WTC11 (cell line): ENCODE data around the gene NEK5. TPM values are rescaled to one million over a fixed set of nuclear protein-coding genes. Genes with fewer than 3 reads are reported as not detected.

Experiments used
- ATAC-seq: fragments of 200-7000 bp; cut with Tn5 transposase; 2 replicates; pipeline ENCODE4 v1.10.0; 2021; ENCODE audit warnings: mild to moderate bottlenecking, moderate library complexity
- CTCF ChIA-PET: fragments of 300-600 bp; sonication (Branson Sonifier 250); formaldehyde crosslinking; loops from one replicate; lab custom pipeline; 2021; ENCODE audit warnings: antibody characterized with exemption; lab: Charles Lee
- POLR2A ChIA-PET: fragments of 350-600 bp; sonication (Branson Sonifier 250); formaldehyde crosslinking; loops from one replicate; lab custom pipeline; 2021; ENCODE audit warnings: antibody characterized with exemption; lab: Charles Lee
- DNase-seq: peaks from one replicate; pipeline ENCODE4 v3.0.0; 2021; ENCODE audit warnings: low spot score
- H3K27ac Mint-ChIP-seq: 2 replicates; pipeline ENCODE4 v1.8.0; 2021; ENCODE audit warnings: mixed read lengths
- H3K27me3 Mint-ChIP-seq: 2 replicates; pipeline ENCODE4 v1.8.0; 2021; ENCODE audit warnings: low read depth, mild to moderate bottlenecking, moderate library complexity, mixed read lengths
- H3K36me3 Mint-ChIP-seq: 2 replicates; pipeline ENCODE4 v1.8.0; 2021; ENCODE audit warnings: mixed read lengths
- H3K4me1 Mint-ChIP-seq: 2 replicates; pipeline ENCODE4 v1.8.0; 2022; ENCODE audit warnings: mixed read lengths
- H3K4me3 Mint-ChIP-seq: 2 replicates; pipeline ENCODE4 v1.8.0; 2021; ENCODE audit warnings: mild to moderate bottlenecking, moderate library complexity, mixed read lengths
- H3K9me3 Mint-ChIP-seq: 2 replicates; pipeline ENCODE4 v1.8.0; 2021; ENCODE audit warnings: mixed read lengths
- ELF4 ChIP-seq: sonication (generic); formaldehyde crosslinking; IDR thresholded peaks from 2 replicates; pipeline ENCODE4 v1.8.1; 2022; ENCODE audit warnings: low read depth, mild to moderate bottlenecking, moderate library complexity, missing genetic modification reagents
- GABPB1 ChIP-seq: sonication (generic); formaldehyde crosslinking; IDR thresholded peaks from 2 replicates; pipeline ENCODE4 v1.8.1; 2023; ENCODE audit warnings: mild to moderate bottlenecking, missing genetic modification reagents
- HMGA2 ChIP-seq: fragments of 250-450 bp; sonication (Bioruptor Pico); IDR thresholded peaks from 2 replicates; pipeline ENCODE4 v1.4.0; 2021; ENCODE audit warnings: mild to moderate bottlenecking, moderate library complexity
- NR2C2 ChIP-seq: sonication (generic); formaldehyde crosslinking; IDR thresholded peaks from 2 replicates; pipeline ENCODE4 v1.8.0; 2022; ENCODE audit warnings: mild to moderate bottlenecking, missing genetic modification reagents
- SMAD4 ChIP-seq: sonication (generic); formaldehyde crosslinking; IDR thresholded peaks from 2 replicates; pipeline ENCODE4 v1.8.0; 2022; ENCODE audit warnings: mild to moderate bottlenecking, missing genetic modification reagents
- SP1 ChIP-seq: sonication (generic); formaldehyde crosslinking; conservative IDR thresholded peaks from 2 replicates; pipeline ENCODE4 v1.8.1; 2022; ENCODE audit warnings: missing genetic modification reagents
- ZNF121 ChIP-seq: sonication (generic); formaldehyde crosslinking; IDR thresholded peaks from 2 replicates; pipeline ENCODE4 v1.8.0; 2023; ENCODE audit warnings: missing genetic modification reagents
- ZNF232 ChIP-seq: sonication (generic); formaldehyde crosslinking; IDR thresholded peaks from 2 replicates; pipeline ENCODE4 v1.8.0; 2022; ENCODE audit warnings: mild to moderate bottlenecking, missing genetic modification reagents
- ZNF423 ChIP-seq: fragments of 250-450 bp; sonication (Bioruptor Pico); IDR thresholded peaks from 2 replicates; pipeline ENCODE4 v2.1.2; 2022; ENCODE audit warnings: mild to moderate bottlenecking, moderate library complexity
- ZNF671 ChIP-seq: fragments of 250-450 bp; sonication (Bioruptor Pico); IDR thresholded peaks from 2 replicates; pipeline ENCODE4 v1.8.0; 2021; ENCODE audit warnings: mild to moderate bottlenecking
- total RNA-seq: library from RNA; stranded (reverse); gene quantifications from 3 replicates; pipeline ENCODE4 v1.2.3, GENCODE V29; 2021
- TF ChIP-seq, protein P1 (sequence below): sonication (generic); formaldehyde crosslinking; conservative IDR thresholded peaks from 2 replicates; pipeline ENCODE4 v1.8.1; 2022; ENCODE audit warnings: mild to moderate bottlenecking, missing genetic modification reagents
- TF ChIP-seq, protein P2 (sequence below): sonication (generic); formaldehyde crosslinking; IDR thresholded peaks from 2 replicates; pipeline ENCODE4 v1.8.0; 2022; ENCODE audit warnings: mild to moderate bottlenecking, missing genetic modification reagents
- TF ChIP-seq, protein P3 (sequence below): sonication (generic); formaldehyde crosslinking; IDR thresholded peaks from 2 replicates; pipeline ENCODE4 v1.8.1; 2022; ENCODE audit warnings: low read depth, mild to moderate bottlenecking, moderate library complexity, missing genetic modification reagents, borderline replicate concordance
- TF ChIP-seq, protein P4 (sequence below): sonication (generic); formaldehyde crosslinking; IDR thresholded peaks from 2 replicates; pipeline ENCODE4 v1.8.1; 2022; ENCODE audit warnings: missing genetic modification reagents, borderline replicate concordance
- TF ChIP-seq, protein P5 (sequence below): fragments of 250-450 bp; sonication (Bioruptor Pico); IDR thresholded peaks from 2 replicates; pipeline ENCODE4 v1.9.0; 2021; ENCODE audit warnings: mild to moderate bottlenecking
- TF ChIP-seq, protein P6 (sequence below): sonication (generic); formaldehyde crosslinking; IDR thresholded peaks from 2 replicates; pipeline ENCODE4 v1.8.0; 2022; ENCODE audit warnings: mild to moderate bottlenecking, missing genetic modification reagents
- TF ChIP-seq, protein P7 (sequence below): fragments of 250-450 bp; sonication (Bioruptor Pico); IDR thresholded peaks from 2 replicates; pipeline ENCODE4 v1.9.0; 2021; ENCODE audit warnings: mild to moderate bottlenecking

Gene NEK5
- total RNA-seq, 1 experiment from 2014 or later = 0.55 TPM

DNA sequence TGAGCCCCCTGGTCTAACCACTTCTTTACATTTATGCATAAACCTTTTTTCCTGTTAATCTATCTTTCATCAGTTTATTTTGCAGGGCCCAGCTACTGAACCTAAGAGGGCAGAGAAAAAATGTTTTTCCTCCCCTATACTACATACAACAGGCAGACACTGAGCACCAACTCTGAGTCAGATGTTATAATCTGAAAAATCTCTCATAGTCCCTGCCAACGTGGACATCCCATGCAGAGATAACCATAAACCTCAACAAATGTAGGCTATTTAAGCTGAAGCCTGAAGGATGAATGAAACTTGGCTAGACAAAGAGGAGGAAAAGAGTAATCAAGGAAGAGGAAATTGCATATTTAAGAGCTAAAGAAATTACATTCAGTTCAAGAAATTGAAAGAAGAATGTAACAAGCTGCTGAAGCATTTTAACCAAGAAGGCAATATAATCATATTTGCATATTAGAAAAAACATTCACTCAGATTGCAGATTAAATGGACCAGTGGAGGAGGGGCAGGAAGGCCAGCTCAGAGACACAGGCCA lies 27.9 kb upstream of the NEK5 start (continued):
- TF ChIP-seq, protein P1, sequence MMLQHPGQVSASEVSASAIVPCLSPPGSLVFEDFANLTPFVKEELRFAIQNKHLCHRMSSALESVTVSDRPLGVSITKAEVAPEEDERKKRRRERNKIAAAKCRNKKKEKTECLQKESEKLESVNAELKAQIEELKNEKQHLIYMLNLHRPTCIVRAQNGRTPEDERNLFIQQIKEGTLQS (CRISPR knock-in tag) = no peak
- no peak for TF ChIP-seq SP1 (CRISPR knock-in tag)

DNA sequence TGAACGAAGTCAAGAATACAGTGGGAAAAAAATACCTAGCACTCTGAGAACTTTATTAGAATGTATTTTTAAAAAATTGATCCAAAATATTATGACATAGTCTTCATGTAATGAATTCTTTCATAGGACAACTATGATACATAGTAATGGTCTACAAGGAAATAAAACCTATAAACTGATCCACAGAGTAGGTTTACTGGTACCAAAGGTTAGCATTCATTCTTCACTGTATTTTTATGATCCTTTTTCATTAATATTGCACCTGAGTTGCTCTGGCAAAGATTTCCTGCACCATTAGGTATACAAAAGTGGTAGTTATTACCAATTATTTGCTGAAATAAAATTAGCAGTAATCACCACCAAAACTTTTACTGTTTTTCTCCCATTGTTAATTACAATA lies 26.3 kb upstream of the NEK5 start:
- Mint-ChIP-seq H3K36me3 (peaks cover 16% of the 10 kb centered on the region), H3K27ac (no peak overlapping the region), H3K4me1 (peaks cover 37% of the 10 kb centered on the region), H3K9me3 (peaks cover 4% of the 10 kb centered on the region), H3K27me3 (peaks cover 7% of the 10 kb centered on the region), H3K4me3 (no peak overlapping the region)
- no peak for TF ChIP-seq NR2C2 (CRISPR knock-in tag)
- TF ChIP-seq, protein P2, sequence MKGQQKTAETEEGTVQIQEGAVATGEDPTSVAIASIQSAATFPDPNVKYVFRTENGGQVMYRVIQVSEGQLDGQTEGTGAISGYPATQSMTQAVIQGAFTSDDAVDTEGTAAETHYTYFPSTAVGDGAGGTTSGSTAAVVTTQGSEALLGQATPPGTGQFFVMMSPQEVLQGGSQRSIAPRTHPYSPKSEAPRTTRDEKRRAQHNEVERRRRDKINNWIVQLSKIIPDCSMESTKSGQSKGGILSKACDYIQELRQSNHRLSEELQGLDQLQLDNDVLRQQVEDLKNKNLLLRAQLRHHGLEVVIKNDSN (CRISPR knock-in tag) = no peak
- DNase-seq = no peak
- POLR2A ChIA-PET = no interaction called here
- CTCF ChIA-PET = no interaction called here
- ATAC-seq = no peak

DNA sequence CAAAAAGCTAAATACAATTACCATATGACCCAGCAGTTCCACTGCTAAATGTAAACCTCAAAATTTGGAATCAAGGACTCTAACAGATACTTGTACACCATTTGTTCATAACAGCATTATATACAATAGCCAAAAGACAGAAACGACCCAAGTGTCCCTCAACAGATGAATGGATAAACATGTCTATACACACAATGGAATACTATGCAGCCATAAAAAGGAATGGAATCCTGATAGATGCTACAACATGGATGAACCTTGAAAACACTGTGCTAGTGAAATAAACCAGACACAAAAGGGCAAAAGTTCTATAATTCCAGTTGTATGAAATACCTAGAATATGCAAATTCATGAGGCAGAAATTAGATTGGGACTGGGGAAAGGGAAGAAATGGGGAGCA lies 18.4 kb upstream of the NEK5 start:
- CTCF ChIA-PET = interaction anchor here (0.5 kb wide), 1 partner anchor 50 kb away, joined by 3 read pairs; no protein-coding TSS in a partner anchor
- Mint-ChIP-seq H3K4me1 (no peaks in the 10 kb centered on the region), H3K4me3 (no peak overlapping the region), H3K27ac (no peak overlapping the region), H3K36me3 (peaks cover 32% of the 10 kb centered on the region), H3K27me3 (no peaks in the 10 kb centered on the region), H3K9me3 (peaks cover 7% of the 10 kb centered on the region)
- DNase-seq = no peak
- TF ChIP-seq HMGA2 (CRISPR knock-in tag) (no peak), ZNF423 (CRISPR knock-in tag) (no peak), SMAD4 (CRISPR knock-in tag) (no peak)
- ATAC-seq = no peak
- POLR2A ChIA-PET = no interaction called here

DNA sequence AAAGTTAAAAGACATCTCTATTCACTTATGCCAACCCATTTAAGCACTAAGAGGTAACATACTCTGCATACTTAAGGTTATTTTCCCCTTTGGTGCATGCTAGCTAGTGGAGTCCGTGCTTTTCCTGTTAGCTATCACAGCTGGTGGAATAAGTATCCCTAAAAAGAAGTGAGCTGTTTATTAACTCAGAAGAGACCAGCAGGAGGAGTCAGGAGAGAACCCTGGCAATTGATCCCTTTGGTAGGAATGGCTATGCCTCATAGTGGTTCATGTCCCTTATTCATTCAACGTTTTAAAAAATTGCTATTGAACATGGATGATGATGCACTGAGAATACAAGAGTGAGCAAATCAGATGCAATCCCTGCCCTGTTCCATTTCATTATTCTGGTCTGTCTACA lies 12.4 kb upstream of the NEK5 start:
- peaks cover 23% of the 10 kb centered on the region for H3K36me3 Mint-ChIP-seq

DNA sequence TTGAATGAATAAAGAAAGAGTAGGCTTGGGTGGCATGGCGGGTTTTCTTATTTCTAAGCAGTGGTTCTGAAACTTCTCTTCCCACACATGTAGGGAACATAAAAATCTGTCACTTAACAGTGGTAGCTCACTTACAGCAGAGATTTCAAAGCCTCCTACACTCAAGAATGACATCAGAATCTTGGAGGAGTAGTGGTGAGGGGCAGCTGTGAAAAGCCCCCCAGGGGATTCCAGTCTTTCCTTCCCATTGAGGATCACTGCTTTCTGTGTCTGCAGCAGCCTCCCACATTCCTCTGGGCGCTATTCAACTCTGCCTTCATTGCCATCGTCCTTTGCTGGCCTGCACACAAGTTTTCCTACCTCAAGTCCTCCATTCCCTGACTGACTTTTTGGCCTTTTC lies 8.6 kb upstream of the NEK5 start:
- peaks cover 34% of the 10 kb centered on the region for H3K36me3 Mint-ChIP-seq
- ATAC-seq (no peak), DNase-seq (no peak)
- POLR2A ChIA-PET = no interaction called here
- no peaks in the 10 kb centered on the region for H3K4me1 Mint-ChIP-seq
- H3K27me3 Mint-ChIP-seq = no peaks in the 10 kb centered on the region
- no peaks in the 10 kb centered on the region for H3K9me3 Mint-ChIP-seq
- no peak overlapping the region for H3K27ac Mint-ChIP-seq
- CTCF ChIA-PET = no interaction called here
- H3K4me3 Mint-ChIP-seq = no peak overlapping the region
- TF ChIP-seq ZNF232 (CRISPR knock-in tag) (no peak), ZNF121 (CRISPR knock-in tag) (no peak)
- TF ChIP-seq, protein P3, sequence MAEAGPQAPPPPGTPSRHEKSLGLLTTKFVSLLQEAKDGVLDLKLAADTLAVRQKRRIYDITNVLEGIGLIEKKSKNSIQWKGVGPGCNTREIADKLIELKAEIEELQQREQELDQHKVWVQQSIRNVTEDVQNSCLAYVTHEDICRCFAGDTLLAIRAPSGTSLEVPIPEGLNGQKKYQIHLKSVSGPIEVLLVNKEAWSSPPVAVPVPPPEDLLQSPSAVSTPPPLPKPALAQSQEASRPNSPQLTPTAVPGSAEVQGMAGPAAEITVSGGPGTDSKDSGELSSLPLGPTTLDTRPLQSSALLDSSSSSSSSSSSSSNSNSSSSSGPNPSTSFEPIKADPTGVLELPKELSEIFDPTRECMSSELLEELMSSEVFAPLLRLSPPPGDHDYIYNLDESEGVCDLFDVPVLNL (CRISPR knock-in tag) = no peak
- TF ChIP-seq, protein P4, sequence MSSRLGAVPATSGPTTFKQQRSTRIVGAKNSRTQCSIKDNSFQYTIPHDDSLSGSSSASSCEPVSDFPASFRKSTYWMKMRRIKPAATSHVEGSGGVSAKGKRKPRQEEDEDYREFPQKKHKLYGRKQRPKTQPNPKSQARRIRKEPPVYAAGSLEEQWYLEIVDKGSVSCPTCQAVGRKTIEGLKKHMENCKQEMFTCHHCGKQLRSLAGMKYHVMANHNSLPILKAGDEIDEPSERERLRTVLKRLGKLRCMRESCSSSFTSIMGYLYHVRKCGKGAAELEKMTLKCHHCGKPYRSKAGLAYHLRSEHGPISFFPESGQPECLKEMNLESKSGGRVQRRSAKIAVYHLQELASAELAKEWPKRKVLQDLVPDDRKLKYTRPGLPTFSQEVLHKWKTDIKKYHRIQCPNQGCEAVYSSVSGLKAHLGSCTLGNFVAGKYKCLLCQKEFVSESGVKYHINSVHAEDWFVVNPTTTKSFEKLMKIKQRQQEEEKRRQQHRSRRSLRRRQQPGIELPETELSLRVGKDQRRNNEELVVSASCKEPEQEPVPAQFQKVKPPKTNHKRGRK (CRISPR knock-in tag) = no peak

More for the DNA sequence above, 12.4 kb upstream of the NEK5 start:
- ChIA-PET CTCF (interaction anchor here (1.4 to 2.0 kb wide), 2 partner anchors 13 to 53 kb away, joined by 4 to 9 read pairs; no protein-coding TSS in a partner anchor), POLR2A (no interaction called here)
- H3K27ac Mint-ChIP-seq = no peak overlapping the region
- no peak overlapping the region for H3K4me3 Mint-ChIP-seq
- no peaks in the 10 kb centered on the region for H3K27me3 Mint-ChIP-seq
- ATAC-seq = no peak
- H3K9me3 Mint-ChIP-seq = no peaks in the 10 kb centered on the region
- no peaks in the 10 kb centered on the region for H3K4me1 Mint-ChIP-seq
- TF ChIP-seq, protein P5, sequence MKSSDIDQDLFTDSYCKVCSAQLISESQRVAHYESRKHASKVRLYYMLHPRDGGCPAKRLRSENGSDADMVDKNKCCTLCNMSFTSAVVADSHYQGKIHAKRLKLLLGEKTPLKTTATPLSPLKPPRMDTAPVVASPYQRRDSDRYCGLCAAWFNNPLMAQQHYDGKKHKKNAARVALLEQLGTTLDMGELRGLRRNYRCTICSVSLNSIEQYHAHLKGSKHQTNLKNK = no peak
- no peak for TF ChIP-seq ELF4 (CRISPR knock-in tag)
- TF ChIP-seq, protein P6, sequence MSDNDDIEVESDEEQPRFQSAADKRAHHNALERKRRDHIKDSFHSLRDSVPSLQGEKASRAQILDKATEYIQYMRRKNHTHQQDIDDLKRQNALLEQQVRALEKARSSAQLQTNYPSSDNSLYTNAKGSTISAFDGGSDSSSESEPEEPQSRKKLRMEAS (CRISPR knock-in tag) = no peak
- TF ChIP-seq GABPB1 = no peak
- TF ChIP-seq, protein P7, sequence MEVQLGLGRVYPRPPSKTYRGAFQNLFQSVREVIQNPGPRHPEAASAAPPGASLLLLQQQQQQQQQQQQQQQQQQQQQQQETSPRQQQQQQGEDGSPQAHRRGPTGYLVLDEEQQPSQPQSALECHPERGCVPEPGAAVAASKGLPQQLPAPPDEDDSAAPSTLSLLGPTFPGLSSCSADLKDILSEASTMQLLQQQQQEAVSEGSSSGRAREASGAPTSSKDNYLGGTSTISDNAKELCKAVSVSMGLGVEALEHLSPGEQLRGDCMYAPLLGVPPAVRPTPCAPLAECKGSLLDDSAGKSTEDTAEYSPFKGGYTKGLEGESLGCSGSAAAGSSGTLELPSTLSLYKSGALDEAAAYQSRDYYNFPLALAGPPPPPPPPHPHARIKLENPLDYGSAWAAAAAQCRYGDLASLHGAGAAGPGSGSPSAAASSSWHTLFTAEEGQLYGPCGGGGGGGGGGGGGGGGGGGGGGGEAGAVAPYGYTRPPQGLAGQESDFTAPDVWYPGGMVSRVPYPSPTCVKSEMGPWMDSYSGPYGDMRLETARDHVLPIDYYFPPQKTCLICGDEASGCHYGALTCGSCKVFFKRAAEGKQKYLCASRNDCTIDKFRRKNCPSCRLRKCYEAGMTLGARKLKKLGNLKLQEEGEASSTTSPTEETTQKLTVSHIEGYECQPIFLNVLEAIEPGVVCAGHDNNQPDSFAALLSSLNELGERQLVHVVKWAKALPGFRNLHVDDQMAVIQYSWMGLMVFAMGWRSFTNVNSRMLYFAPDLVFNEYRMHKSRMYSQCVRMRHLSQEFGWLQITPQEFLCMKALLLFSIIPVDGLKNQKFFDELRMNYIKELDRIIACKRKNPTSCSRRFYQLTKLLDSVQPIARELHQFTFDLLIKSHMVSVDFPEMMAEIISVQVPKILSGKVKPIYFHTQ (CRISPR knock-in tag) = no peak
- TF ChIP-seq ZNF671 (CRISPR knock-in tag) = no peak
- no peak for DNase-seq
